B cell (primary cell): ENCODE data around the gene ZNF316. TPM values are rescaled to one million over a fixed set of nuclear protein-coding genes. Genes with fewer than 3 reads are reported as not detected.

Experiments
- ATAC-seq: fragments of 200-7000 bp; cut with Tn5 transposase; one replicate; pipeline ENCODE4 v1.10.0; 2021; ENCODE audit warnings: low read depth, mild to moderate bottlenecking, moderate number of reproducible peaks, moderate library complexity
- CTCF ChIA-PET: fragments of 350-600 bp; sonication (Branson Sonifier 250); formaldehyde crosslinking; loops from one replicate; lab custom pipeline; 2021; ENCODE audit warnings: antibody characterized with exemption, inconsistent platforms; lab: Charles Lee
- POLR2A ChIA-PET: fragments of 350-600 bp; sonication (Branson Sonifier 250); formaldehyde crosslinking; loops from one replicate; lab custom pipeline; 2021; ENCODE audit warnings: antibody characterized with exemption; lab: Charles Lee
- DNase-seq: peaks from one replicate; pipeline ENCODE4 v3.0.0; 2013
- H2AFZ ChIP-seq: 2 replicates; pipeline ENCODE4 v1.6.1; 2012; ENCODE audit warnings: mild to moderate bottlenecking, low read depth, low read length; ENCODE audit not compliant: insufficient read depth, poor library complexity, severe bottlenecking
- H3K27ac ChIP-seq, 2 donors: 1 replicate in 1 of 2; 2 replicates in 1 of 2; pipeline ENCODE4 v1.5.1; 2012 to 2013; ENCODE audit warnings: low read length in 2 of 2, mild to moderate bottlenecking in 2 of 2, moderate library complexity in 1 of 2
- H3K27me3 ChIP-seq, 4 experiments: fragments of 200-600 bp in 1 of 4; sonication (generic) in 1 of 4; replicated peaks in 1 of 4; 1 replicate in 2 of 4; 2 replicates in 2 of 4; pipeline versions ENCODE4 v1.6.1 to v1.7.0; 2013 to 2016; ENCODE audit warnings: low read length in 3 of 4, mild to moderate bottlenecking in 2 of 4, mixed read lengths in 1 of 4, moderate library complexity in 1 of 4; ENCODE audit not compliant: insufficient read depth in 4 of 4, control insufficient read depth in 3 of 4; ENCODE audit errors: control extremely low read depth in 1 of 4
- H3K36me3 ChIP-seq, 2 experiments: replicated peaks in 1 of 2; 1 replicate in 1 of 2; 2 replicates in 1 of 2; pipeline versions ENCODE4 v1.6.1 to v1.7.1; 2013; ENCODE audit warnings: low read length in 1 of 2; ENCODE audit not compliant: insufficient read depth in 2 of 2, control insufficient read depth in 1 of 2; ENCODE audit errors: control extremely low read depth in 1 of 2, extremely low read depth in 1 of 2
- H3K4me1 ChIP-seq, 2 donors: fragments of 200-600 bp in 1 of 2; sonication (generic) in 1 of 2; 1 replicate in 1 of 2; 2 replicates in 1 of 2; pipeline versions ENCODE4 v1.5.1 to v1.6.1; 2013 to 2017; ENCODE audit warnings: low read length in 2 of 2; ENCODE audit not compliant: control insufficient read depth in 2 of 2, insufficient read depth in 2 of 2
- H3K4me2 ChIP-seq: replicated peaks from 2 replicates; pipeline ENCODE3; 2012; ENCODE audit warnings: mild to moderate bottlenecking, low read depth, low read length; ENCODE audit not compliant: poor library complexity, severe bottlenecking
- H3K4me3 ChIP-seq, 5 experiments: fragments of 200-600 bp in 1 of 5; sonication (generic) in 1 of 5; 1 replicate in 3 of 5; 2 replicates in 2 of 5; pipeline versions ENCODE4 v1.5.1 to v1.7.0; 2011 to 2016; ENCODE audit warnings: low read length in 4 of 5, mild to moderate bottlenecking in 4 of 5, low read depth in 2 of 5, control low read depth in 1 of 5, moderate library complexity in 1 of 5; ENCODE audit not compliant: insufficient read depth in 1 of 5; ENCODE audit errors: control extremely low read depth in 1 of 5, extremely low read depth in 1 of 5
- H3K79me2 ChIP-seq: fragments of 200-600 bp; sonication (generic); one replicate; pipeline ENCODE4 v1.6.0; 2016; ENCODE audit warnings: low read length; ENCODE audit not compliant: control insufficient read depth, insufficient read depth
- H3K9ac ChIP-seq: fragments of 200-600 bp; sonication (generic); 2 replicates; pipeline ENCODE4 v1.6.1; 2017; ENCODE audit warnings: mild to moderate bottlenecking, low read length, moderate library complexity
- H3K9me3 ChIP-seq, 3 donors: one replicate each; pipeline versions ENCODE4 v1.6.1 to v1.7.1; 2013; ENCODE audit warnings: low read length in 2 of 3; ENCODE audit not compliant: control insufficient read depth in 2 of 3, insufficient read depth in 1 of 3; ENCODE audit errors: control extremely low read depth in 1 of 3
- H4K20me1 ChIP-seq: 2 replicates; pipeline ENCODE4 v1.6.0; 2012; ENCODE audit warnings: mild to moderate bottlenecking, low read length; ENCODE audit not compliant: insufficient read depth, control insufficient read depth, poor library complexity, severe bottlenecking
- H3K27ac Mint-ChIP-seq: one replicate; pipeline ENCODE4 v1.8.0; 2021; ENCODE audit warnings: mixed read lengths
- H3K27me3 Mint-ChIP-seq: one replicate; pipeline ENCODE4 v1.8.0; 2021; ENCODE audit warnings: mixed read lengths
- H3K4me1 Mint-ChIP-seq: one replicate; pipeline ENCODE4 v1.8.0; 2021; ENCODE audit warnings: mixed read lengths
- H3K4me3 Mint-ChIP-seq: one replicate; pipeline ENCODE4 v1.8.0; 2021; ENCODE audit warnings: mixed read lengths
- H3K9me3 Mint-ChIP-seq: one replicate; pipeline ENCODE4 v1.8.0; 2022; ENCODE audit warnings: mixed read lengths; ENCODE audit not compliant: insufficient read depth
- CTCF ChIP-seq: fragments of 200-600 bp; IDR thresholded peaks from one replicate; pipeline ENCODE4 v1.8.0; 2022; ENCODE audit warnings: antibody characterized with exemption, mild to moderate bottlenecking
- EZH2 ChIP-seq: IDR thresholded peaks from 2 replicates; pipeline ENCODE4 v1.6.1; 2012; ENCODE audit warnings: borderline replicate concordance, low read depth, mild to moderate bottlenecking, moderate library complexity, low read length; ENCODE audit not compliant: insufficient read depth, poor library complexity, severe bottlenecking
- WGBS: methylation state at CpG from one replicate; pipeline ENCODE4 v1.1.5; 2013; ENCODE audit warnings: missing lambda C conversion rate; ENCODE audit not compliant: insufficient coverage; 5-methylcytosine and 5-hydroxymethylcytosine counted together
- intact Hi-C: fragments of 100-400 bp; cut with micrococcal nuclease; formaldehyde crosslinking; loops from one replicate; pipeline ENCODE4 v1.10.0; 2022
- polyA plus RNA-seq: library from polyadenylated mRNA; depleted of rRNA; stranded (reverse); fragments of >200 nt; gene quantifications from 2 replicates; pipeline ENCODE4 v1.2.3, GENCODE V29; 2012
- total RNA-seq, 2 donors: library from RNA; stranded (reverse); fragments of 120-200 nt in 1 of 2; gene quantifications; 1 replicate in 1 of 2; 2 replicates in 1 of 2; pipeline versions ENCODE4 v1.2.3 to v1.2.4, GENCODE V29; 2013 to 2022

ZNF316 gene
- total and polyA plus RNA-seq, 2 donors (not counting 1 experiment from before 2014, with no cell fraction given): 43.6 to 72.6 TPM

GRCh38 chr7:6650521-6651011 lies 13.4 kb downstream of the ZNF316 start:
- H4K20me1 ChIP-seq: peaks cover 52% of the 10 kb centered on the region
- no peak for ATAC-seq
- peaks cover 16% of the 10 kb centered on the region for H3K79me2 ChIP-seq
- no peaks in the 10 kb centered on the region for H3K4me1 Mint-ChIP-seq
- H3K9me3 Mint-ChIP-seq: no peaks in the 10 kb centered on the region
- H3K36me3 ChIP-seq: peaks cover 0 to 58% of the 10 kb centered on the region in 2 experiments
- ChIA-PET POLR2A (interaction anchor here (1.3 kb wide), 1 partner anchor 10 kb away, joined by 3 read pairs; no protein-coding TSS in a partner anchor), CTCF (no interaction called here)
- no peak overlapping the region for H3K27ac Mint-ChIP-seq
- H3K27ac ChIP-seq: no peak overlapping the region
- H3K4me3 ChIP-seq: no peak overlapping the region
- no peaks in the 10 kb centered on the region for H3K27me3 Mint-ChIP-seq
- no peak overlapping the region for H3K4me3 Mint-ChIP-seq
- intact Hi-C loops: no loop called here
- TF ChIP-seq EZH2: no peak
- no peak for TF ChIP-seq CTCF
- H2AFZ ChIP-seq: no peak overlapping the region
- peaks cover 0 to 24% (median 0%) of the 10 kb centered on the region in 3 donors for H3K9me3 ChIP-seq
- H3K4me1 ChIP-seq: no peaks in the 10 kb centered on the region
- no peak overlapping the region for H3K4me2 ChIP-seq
- H3K9ac ChIP-seq: no peak overlapping the region
- WGBS: 99% methylated on average over 11 of the region's 12 CpGs
- H3K27me3 ChIP-seq: no peaks in the 10 kb centered on the region
- no peak for DNase-seq

GRCh38 chr7:6651851-6652445 lies 14.8 kb downstream of the ZNF316 start:
- Mint-ChIP-seq H3K27ac (no peak overlapping the region), H3K4me1 (no peaks in the 10 kb centered on the region), H3K27me3 (no peaks in the 10 kb centered on the region), H3K9me3 (no peaks in the 10 kb centered on the region), H3K4me3 (no peak overlapping the region)
- Histone ChIP-seq H3K79me2 (peaks cover 20% of the 10 kb centered on the region), H3K27ac (no peak overlapping the region), H3K4me2 (no peak overlapping the region), H4K20me1 (peaks cover 44% of the 10 kb centered on the region), H3K27me3 (no peaks in the 10 kb centered on the region), H3K4me3 (no peak overlapping the region), H3K9me3 (peaks cover 0 to 24% (median 0%) of the 10 kb centered on the region in 3 donors), H3K36me3 (peaks cover 0 to 50% of the 10 kb centered on the region in 2 experiments), H3K4me1 (no peaks in the 10 kb centered on the region), H3K9ac (no peak overlapping the region), H2AFZ (no peak overlapping the region)
- WGBS: 99% methylated on average over 32 of the region's 32 CpGs
- ATAC-seq (no peak), DNase-seq (no peak)
- TF ChIP-seq CTCF (no peak), EZH2 (no peak)
- intact Hi-C loops: no loop called here
- ChIA-PET POLR2A (no interaction called here), CTCF (no interaction called here)
